GM19099 (cell line): ENCODE results near the gene BICC1.

Experiments used
- POLR2A ChIP-seq: IDR thresholded peaks from 3 replicates; pipeline ENCODE4 v1.6.1; 2011; ENCODE audit warnings: low read depth; ENCODE audit not compliant: insufficient read length; ENCODE audit errors: extremely low read depth

BICC1 gene

DNA sequence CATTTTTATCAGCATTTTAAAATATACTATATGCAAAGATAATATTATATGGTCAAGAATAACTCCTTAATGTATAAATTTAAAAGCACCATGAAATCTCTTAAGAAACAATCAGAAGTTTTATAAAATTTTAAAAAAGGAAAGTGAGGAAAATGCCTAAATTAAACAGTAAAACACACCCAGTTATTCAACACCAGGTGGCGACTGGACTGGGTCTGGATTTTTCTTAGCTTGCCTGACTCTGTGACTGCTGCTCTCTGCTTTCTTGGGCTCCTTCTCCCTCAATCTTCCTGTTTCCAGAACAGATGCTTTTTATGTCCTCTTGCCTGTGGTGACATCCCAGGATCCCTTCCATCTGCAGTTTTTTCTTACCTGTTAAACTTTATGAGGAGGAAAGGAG lies 200.3 kb downstream of the BICC1 start:
- no peak for TF ChIP-seq POLR2A

DNA sequence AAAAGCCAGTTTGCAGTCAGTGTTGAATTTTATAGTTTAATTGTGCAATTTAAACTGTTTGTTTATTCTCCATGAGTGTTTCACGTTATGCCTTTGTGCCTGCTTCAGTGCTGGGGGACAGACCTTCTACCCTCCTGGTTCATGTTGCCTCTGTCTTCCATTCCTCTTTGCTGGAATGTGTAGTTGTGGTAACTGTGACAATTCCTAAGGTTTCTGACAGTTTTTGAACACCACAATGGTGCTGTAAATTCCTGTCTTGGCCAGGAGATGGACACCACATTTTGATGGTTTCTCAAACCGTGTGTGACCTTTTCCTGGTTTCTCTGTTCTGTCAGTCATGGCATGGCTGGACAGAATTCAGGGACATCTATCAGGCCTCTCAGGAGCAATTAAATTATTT lies 201.7 kb downstream of the BICC1 start:
- TF ChIP-seq POLR2A: no peak

DNA sequence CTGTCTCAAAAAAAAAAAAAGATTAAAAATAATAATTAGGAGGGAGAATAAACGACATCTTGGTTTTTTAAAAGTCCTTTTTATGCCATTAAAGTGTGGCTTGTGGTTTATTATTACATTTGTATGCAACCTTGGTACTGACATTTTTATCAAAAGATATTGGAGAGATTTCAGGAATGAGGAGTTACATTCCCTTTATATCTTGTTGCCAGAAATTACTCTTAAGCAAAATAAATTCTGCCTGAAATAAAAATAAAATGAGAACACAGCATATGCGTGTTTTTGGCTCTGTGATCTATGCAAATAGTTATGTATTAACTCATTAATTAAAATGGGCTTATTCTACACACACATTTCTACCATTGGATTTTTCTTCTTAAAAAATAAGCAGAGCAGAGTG lies 202.4 kb downstream of the BICC1 start:
- TF ChIP-seq POLR2A: no peak

DNA sequence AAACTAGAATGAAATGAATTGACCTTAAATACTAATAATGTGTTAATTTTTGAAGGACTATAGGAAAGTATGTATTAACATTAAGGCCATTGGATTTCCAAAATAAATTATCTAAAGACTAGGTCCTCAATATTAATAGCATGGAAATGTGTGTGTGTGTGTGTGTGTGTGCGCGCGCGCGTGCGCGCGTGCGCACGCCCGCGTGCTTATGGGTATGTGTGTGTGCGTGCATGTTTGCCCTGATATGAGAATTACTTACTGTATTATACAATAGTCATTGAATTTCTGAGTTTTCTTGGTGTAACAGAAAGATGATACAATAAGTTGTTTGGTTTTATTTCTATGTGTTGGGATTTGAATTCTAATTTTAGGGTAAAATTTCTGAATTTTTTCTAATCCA lies 205.9 kb downstream of the BICC1 start:
- no peak for TF ChIP-seq POLR2A

DNA sequence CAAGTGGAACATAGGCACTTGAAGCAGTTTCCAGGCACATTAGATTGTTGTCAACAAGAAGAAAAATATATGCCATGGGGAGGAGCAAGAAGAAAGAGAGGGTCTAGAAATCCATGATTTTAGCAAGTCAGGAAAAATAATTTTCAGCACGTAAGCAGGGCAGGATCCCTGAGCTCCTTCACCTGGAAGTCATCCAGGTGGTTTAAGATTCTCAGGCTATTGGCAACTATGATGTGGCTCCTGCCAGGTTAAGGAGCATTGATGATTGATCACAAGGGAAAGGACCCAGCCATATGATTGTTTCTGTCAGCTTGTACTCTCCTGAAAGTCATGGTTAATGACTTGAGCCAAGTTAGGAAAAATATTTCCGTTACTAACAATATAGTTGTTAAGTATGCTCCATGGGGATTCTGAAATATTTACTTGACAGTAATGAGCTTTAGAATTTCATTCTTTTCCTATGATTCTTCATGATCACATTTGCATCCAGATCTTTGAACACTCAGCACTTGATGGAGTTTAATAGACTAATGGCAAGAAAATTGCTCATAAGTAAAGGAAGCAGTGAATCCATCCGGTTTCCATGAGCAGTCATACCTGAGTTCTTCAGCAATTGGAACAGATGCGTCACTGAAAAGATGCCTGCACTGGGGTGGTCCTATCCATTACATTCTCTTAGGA lies 209.1 kb downstream of the BICC1 start:
- TF ChIP-seq POLR2A: no peak

DNA sequence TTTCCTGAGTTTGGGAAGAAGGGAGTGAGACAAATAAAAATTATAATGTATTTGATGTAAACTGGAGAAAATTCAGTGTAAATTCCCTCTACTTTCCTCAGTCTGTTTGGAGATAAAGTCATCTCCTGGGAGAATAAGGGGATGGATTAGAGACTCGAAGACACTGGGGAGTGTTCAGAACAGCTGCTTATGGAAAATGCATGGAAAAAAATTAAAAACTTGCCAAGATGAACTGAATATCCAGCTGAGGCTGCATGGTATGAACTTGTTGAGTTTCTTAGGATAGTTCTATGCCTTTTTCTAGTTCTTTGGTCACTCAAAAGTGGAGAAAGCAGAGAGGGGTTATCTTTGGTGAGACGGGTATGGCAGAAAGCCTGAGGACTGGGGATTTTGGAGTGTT lies 210.5 kb downstream of the BICC1 start:
- TF ChIP-seq POLR2A: no peak

DNA sequence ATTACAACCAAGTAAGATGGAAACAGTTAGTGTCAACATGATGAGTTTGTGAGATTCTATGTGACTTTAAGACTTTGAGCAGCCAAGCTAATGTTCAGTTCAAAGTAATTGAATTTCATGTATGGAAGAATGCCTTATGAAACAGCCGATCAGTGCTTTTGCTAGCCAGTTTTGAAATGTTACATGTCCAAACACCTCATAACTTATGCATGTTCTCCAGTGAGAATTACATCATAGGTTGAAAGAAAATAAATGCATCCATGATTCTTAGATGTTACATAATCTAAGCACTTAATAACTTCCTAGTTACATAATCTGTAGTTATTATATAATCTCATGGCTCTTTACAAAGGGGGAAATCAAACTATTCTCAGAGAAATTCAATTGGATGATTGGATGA lies 211.3 kb downstream of the BICC1 start:
- no peak for TF ChIP-seq POLR2A

DNA sequence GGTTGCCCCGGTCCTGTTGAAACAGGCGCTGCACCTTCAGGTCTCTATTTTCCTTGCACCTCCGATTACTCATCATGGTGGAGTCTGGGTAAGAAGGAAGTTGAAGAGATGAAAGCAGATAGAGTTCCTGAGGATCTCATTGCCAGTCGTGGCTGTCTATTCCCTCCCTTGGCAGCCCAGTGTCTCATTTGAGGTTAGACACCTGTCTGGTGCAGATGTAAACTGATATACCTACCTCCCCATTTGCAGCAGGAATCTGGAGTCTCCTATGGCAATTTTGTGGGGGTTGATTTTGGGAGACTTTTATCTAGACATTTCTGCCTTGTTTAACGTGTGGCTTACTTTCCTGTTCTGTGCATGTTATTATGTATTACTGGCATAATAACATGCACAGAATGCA lies 212.1 kb downstream of the BICC1 start:
- TF ChIP-seq POLR2A: no peak

DNA sequence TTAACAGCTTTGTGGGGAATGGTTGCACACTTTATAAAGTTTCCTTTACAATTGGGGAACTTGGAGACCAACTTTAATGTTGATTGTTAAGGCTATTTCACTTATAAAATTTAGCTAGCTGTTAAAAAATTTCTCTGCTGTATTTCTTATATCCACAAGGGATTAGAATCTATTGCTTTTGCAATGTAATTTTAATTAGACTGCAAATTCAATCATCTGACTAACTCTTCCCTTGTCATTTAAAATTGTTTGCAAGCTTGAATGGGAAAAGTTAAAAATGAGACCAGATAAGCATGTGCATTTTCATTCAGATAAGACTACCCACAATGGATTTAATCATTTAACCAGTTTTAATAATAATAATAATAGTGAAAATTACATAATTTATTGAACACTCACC lies 213.2 kb downstream of the BICC1 start:
- no peak for TF ChIP-seq POLR2A

DNA sequence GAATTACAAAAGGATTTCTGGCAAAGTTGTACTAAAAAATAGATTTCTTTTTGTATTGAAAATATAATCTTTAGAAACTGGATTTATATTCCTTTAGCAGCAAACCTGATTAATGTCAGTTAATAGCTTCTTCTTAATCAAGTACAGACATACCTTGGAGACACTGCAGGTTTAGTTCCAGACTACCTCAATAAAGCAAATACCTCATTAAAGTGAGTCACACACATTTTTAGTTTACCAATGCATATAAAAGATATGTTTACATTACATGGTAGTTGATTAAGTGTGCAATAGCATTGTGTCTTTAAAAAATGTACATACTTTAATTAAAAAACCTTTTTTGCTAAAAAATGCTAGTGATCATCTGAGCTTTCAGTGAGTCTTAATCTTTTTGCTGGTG lies 215.0 kb downstream of the BICC1 start:
- TF ChIP-seq POLR2A: no peak

DNA sequence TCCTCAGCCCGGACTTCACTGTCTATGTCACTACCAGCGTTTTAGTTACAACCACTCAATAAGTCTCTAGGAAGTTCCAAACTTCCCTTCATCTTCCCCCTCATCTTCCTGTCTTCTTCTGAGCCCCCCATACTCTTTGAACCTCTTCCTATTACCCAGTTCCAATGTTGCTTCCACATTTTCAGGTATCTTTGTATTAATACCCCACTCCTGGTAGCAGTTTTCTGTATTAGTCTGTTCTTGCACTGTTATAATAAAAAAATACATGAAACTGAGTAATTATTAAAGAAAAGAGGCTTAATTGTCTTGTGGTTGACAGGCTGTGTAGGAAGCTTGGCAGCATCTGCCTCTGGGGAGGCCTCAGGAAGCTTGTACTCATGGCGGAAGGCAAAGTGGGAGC lies 218.6 kb downstream of the BICC1 start:
- TF ChIP-seq POLR2A: no peak

DNA sequence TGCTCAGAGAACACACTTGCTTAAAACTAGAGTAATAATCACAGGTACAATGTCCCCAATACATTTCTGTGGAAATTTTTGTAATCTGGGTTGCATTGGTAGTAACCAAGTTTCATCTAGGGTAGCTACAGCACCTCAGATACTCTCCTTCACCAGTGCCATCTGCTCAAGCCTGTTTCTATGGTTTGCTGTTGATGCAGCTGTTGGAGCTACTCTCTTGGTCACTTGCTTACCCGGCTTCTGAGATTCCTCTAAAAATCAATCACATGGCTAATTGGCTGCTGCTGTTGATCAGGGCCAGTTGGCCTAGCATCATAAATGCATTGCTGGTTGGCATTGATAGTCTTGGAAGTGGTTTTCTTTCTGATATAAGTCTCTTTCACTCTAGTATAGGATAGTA lies 220.8 kb downstream of the BICC1 start:
- TF ChIP-seq POLR2A: no peak

DNA sequence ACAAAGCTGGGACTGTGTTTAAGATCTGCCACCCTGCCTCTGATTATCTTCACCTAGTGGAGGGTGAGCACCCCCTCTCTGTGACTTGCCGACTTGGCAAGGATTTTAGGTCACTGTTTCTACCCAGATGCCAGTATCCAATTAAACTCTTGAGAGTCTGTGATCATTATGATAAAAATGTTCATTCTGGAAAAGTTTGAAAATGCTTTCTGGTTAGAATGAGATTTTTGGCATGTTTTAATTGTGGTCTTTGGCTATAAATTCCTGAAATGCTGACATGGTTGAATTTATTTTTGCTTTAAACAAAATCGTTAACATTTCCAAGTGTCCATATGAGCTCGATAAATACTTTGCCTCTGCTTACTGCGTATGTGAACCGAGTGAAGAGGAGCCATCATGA lies 221.4 kb downstream of the BICC1 start:
- no peak for TF ChIP-seq POLR2A

DNA sequence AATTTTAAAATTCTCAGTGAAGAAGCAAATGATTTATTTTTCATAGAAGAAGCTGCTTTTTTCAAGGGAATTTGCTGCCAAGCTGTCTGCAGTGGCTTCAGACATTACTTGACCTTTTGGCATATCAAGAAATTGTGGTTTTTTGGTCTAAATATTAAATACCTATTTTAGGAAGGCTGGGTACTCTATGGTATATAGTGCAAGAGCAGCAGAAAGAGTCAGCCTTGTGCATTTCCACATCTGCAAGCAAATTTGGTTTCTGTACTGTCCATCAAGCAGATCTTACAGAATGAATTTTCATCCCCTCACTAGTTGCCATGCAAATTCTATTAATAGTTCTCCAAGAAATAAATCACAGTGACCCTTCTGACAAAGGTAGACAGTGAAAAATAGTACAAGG lies 222.0 kb downstream of the BICC1 start:
- no peak for TF ChIP-seq POLR2A

DNA sequence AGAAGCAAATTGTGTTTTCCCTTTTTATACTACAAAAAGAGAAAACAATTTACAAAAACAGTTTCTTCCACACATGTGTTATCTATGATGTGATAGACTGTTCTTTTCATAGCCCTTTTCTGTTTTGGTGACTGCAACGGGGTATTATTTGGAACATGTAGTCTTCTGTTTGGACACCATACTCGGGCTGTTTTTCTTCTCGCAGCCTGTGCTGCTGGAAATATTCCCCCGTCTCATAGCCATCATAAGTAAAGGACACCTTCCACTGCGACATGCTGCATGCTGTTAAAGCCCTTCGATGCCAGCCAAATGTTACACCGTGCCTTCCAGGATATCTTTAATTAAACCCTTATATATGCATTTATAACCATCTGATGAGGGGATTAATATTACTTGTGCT lies 222.4 kb downstream of the BICC1 start:
- no peak for TF ChIP-seq POLR2A

DNA sequence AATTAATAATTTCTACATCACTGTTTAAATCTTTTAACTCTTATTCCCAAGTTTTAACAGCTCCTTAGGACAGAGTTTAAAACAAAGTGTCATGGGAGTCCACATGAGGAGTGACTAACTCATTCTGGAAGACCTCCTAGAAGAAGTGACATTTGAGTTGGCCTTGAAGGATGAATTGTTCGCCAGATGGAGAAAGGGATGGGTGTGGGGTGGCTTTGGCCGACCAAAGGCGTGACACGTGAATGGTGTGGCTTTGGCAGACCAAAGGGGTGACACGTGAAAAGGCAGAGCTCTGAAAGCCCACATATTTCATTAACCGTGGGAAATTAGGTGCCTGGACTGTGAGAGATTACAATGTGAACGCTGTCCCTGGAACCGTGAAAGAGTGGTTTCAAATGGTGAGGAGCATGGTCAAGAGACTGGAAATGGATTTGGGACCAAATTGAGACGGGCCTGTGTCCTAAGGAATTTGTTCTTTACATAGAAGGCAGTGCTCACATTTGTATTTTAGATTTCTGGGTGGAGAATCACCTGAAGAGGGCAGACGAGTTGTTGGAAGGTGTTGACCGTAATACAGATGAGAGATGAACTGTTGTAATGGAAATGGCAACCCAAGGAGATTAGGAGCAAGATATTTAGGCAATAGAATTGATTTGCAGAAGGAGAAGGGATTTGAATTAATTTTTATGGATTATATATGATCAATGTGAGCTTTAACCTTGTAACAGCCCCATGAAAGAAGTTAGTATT lies 228.1 kb downstream of the BICC1 start:
- no peak for TF ChIP-seq POLR2A

DNA sequence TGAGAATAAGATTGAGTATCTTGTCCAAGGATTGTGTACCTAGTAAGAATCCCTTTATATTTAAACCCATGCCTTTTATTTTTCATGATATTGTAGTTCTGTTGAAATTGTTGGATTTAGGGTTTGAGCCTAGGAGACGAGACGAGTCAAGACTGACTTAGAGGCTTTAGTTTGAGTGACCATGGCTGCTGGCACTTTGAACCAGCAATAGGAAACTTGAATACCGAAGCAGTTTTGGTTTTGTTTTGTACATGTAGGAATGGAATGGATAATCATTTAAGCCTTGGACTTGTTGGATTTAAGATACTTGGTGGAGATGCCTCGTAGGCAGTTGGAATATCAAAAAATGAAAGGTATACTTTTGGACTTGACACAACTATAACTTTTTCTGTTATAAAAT lies 229.0 kb downstream of the BICC1 start:
- TF ChIP-seq POLR2A: no peak
